Measurements from ENCODE around the gene PLCG2. TPM values are rescaled to one million over a fixed set of nuclear protein-coding genes. Genes with fewer than 3 reads are reported as not detected.

The PLCG2 gene
- total and polyA plus RNA-seq, 2 of the 8 experiments (the other 6 are each of a cell fraction or from before 2014, with no cell fraction given) = 6.1 to 6.9 TPM

GRCh38 chr16:81879625-81880024 lies 100.5 kb downstream of the PLCG2 start (continued):
- TF ChIP-seq POLR2AphosphoS5 (IDR thresholded peaks at IDR 0.05; ENCODE audit: low read depth, low read length) = no peak
- no peak for TF ChIP-seq EP300 (IDR thresholded peaks at IDR 0.05; ENCODE audit: borderline replicate concordance in 1 of 2, low read depth in 2 of 2, low read length in 2 of 2)
- no peak for TF ChIP-seq SRF (IDR thresholded peaks at IDR 0.05; ENCODE audit: low read depth, low read length)
- no peak for TF ChIP-seq SUZ12 (IDR thresholded peaks at IDR 0.05; ENCODE audit: low read length)
